A673 (cell line): ENCODE measurements around the gene TMSB4X.

Source experiments
- EZH2 ChIP-seq: fragments of 200-600 bp; sonication (generic); IDR thresholded peaks from 2 replicates; pipeline ENCODE4 v1.6.1; 2017; ENCODE audit warnings: borderline replicate concordance, low read depth, mild to moderate bottlenecking, mixed read lengths, antibody characterized with exemption, low read length; ENCODE audit not compliant: poor library complexity, severe bottlenecking
- TF ChIP-seq, protein P1 (sequence below): fragments of 300-800, 200-600 bp; sonication (generic); conservative IDR thresholded peaks from 2 replicates; pipeline ENCODE4 v1.5.1; 2017; ENCODE audit warnings: low read depth, mild to moderate bottlenecking, antibody characterized with exemption, low read length, moderate library complexity, mixed read lengths

- TF ChIP-seq EZH2 = no peak
- TF ChIP-seq, protein P1, sequence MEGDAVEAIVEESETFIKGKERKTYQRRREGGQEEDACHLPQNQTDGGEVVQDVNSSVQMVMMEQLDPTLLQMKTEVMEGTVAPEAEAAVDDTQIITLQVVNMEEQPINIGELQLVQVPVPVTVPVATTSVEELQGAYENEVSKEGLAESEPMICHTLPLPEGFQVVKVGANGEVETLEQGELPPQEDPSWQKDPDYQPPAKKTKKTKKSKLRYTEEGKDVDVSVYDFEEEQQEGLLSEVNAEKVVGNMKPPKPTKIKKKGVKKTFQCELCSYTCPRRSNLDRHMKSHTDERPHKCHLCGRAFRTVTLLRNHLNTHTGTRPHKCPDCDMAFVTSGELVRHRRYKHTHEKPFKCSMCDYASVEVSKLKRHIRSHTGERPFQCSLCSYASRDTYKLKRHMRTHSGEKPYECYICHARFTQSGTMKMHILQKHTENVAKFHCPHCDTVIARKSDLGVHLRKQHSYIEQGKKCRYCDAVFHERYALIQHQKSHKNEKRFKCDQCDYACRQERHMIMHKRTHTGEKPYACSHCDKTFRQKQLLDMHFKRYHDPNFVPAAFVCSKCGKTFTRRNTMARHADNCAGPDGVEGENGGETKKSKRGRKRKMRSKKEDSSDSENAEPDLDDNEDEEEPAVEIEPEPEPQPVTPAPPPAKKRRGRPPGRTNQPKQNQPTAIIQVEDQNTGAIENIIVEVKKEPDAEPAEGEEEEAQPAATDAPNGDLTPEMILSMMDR = no peak
Observed at GRCh38 chrX:12999422-12999821, 24.5 kb downstream of the TMSB4X start.
